Neural cell (in vitro differentiated cells): ENCODE measurements around the gene GRHL1. TPM values are rescaled to one million over a fixed set of nuclear protein-coding genes. Genes with fewer than 3 reads are reported as not detected.

Experiments used
- H2AFZ ChIP-seq: fragments of 200-600, 300-800 bp; sonication (generic), shearing (Covaris generic); 2 replicates; pipeline ENCODE4 v1.6.0; 2014; ENCODE audit warnings: low read depth, mild to moderate bottlenecking, antibody characterized with exemption, low read length, moderate library complexity
- H3F3A ChIP-seq: fragments of 200-600 bp; shearing (Covaris generic); 2 replicates; pipeline ENCODE4 v1.6.1; 2016; ENCODE audit warnings: mild to moderate bottlenecking, moderate library complexity, mixed read lengths, antibody characterized with exemption, low read length; ENCODE audit not compliant: insufficient read depth, poor library complexity, severe bottlenecking
- H3K27ac ChIP-seq: fragments of 200-600, 300-800 bp; sonication (generic), shearing (Covaris generic); 2 replicates; pipeline ENCODE4 v1.5.1; 2014; ENCODE audit warnings: mild to moderate bottlenecking, low read length, moderate library complexity
- H3K27me3 ChIP-seq: fragments of 300-800, 200-600 bp; sonication (generic), shearing (Covaris generic); 2 replicates; pipeline ENCODE4 v1.6.0; 2014; ENCODE audit warnings: mild to moderate bottlenecking, low read depth, low read length, moderate library complexity; ENCODE audit not compliant: insufficient read depth
- H3K36me3 ChIP-seq: fragments of 300-800, 200-600 bp; sonication (generic), shearing (Covaris generic); 2 replicates; pipeline ENCODE4 v1.5.1; 2014; ENCODE audit warnings: mild to moderate bottlenecking, antibody characterized with exemption, low read length, moderate library complexity; ENCODE audit not compliant: insufficient read depth
- H3K4me2 ChIP-seq: fragments of 300-800, 200-600 bp; sonication (generic), shearing (Covaris generic); 2 replicates; pipeline ENCODE4 v1.6.0; 2014; ENCODE audit warnings: mild to moderate bottlenecking, low read length
- H3K4me3 ChIP-seq: fragments of 300-800, 200-600 bp; sonication (generic), shearing (Covaris generic); 2 replicates; pipeline ENCODE4 v1.5.1; 2014; ENCODE audit warnings: mild to moderate bottlenecking, low read length, moderate library complexity
- H3K79me2 ChIP-seq: fragments of 200-600 bp; shearing (Covaris generic); replicated peaks from 2 replicates; pipeline ENCODE4 v1.6.0; 2014; ENCODE audit warnings: mild to moderate bottlenecking, low read length, moderate library complexity; ENCODE audit not compliant: insufficient read depth
- H3K9ac ChIP-seq: fragments of 300-800, 200-600 bp; sonication (generic), shearing (Covaris generic); 2 replicates; pipeline ENCODE4 v1.6.1; 2016; ENCODE audit warnings: mild to moderate bottlenecking, low read length, mixed read lengths
- H3K9me2 ChIP-seq: fragments of 200-600 bp; shearing (Covaris generic); 2 replicates; pipeline ENCODE4 v1.6.1; 2016; ENCODE audit warnings: mild to moderate bottlenecking, low read length, mixed read lengths; ENCODE audit not compliant: insufficient read depth
- H3K9me3 ChIP-seq: fragments of 200-600, 300-800 bp; sonication (generic), shearing (Covaris generic); 2 replicates; pipeline ENCODE4 v1.6.1; 2016; ENCODE audit warnings: mild to moderate bottlenecking, mixed run types, low read length, moderate library complexity, mixed read lengths
- H4K20me1 ChIP-seq: fragments of 200-600 bp; shearing (Covaris generic); 2 replicates; pipeline ENCODE4 v1.6.1; 2016; ENCODE audit warnings: mild to moderate bottlenecking, mixed run types; ENCODE audit not compliant: insufficient read depth
- EP300 ChIP-seq: fragments of 450-650 bp; conservative IDR thresholded peaks from 2 replicates; pipeline ENCODE4 v1.6.1; 2014; ENCODE audit warnings: antibody characterized with exemption, mild to moderate bottlenecking, moderate library complexity; ENCODE audit not compliant: poor library complexity, severe bottlenecking
- EZH2 ChIP-seq: fragments of 200-600, 300-800 bp; shearing (Covaris generic), sonication (generic); IDR thresholded peaks from 2 replicates; pipeline ENCODE4 v1.6.1; 2014; ENCODE audit warnings: antibody characterized with exemption, low read length, borderline replicate concordance, mild to moderate bottlenecking; ENCODE audit not compliant: insufficient read depth, poor library complexity, severe bottlenecking
- MXI1 ChIP-seq: fragments of 450-650 bp; conservative IDR thresholded peaks from 2 replicates; pipeline ENCODE4 v1.6.1; 2014; ENCODE audit warnings: antibody characterized with exemption, mild to moderate bottlenecking; ENCODE audit not compliant: poor library complexity, severe bottlenecking
- POLR2AphosphoS5 ChIP-seq: IDR thresholded peaks from 2 replicates; pipeline ENCODE4 v1.6.1; 2012
- RAD21 ChIP-seq: fragments of 450-650 bp; conservative IDR thresholded peaks from 2 replicates; pipeline ENCODE4 v1.6.1; 2014; ENCODE audit warnings: antibody characterized with exemption, mild to moderate bottlenecking, moderate library complexity
- SMC3 ChIP-seq: fragments of 450-650 bp; conservative IDR thresholded peaks from 2 replicates; pipeline ENCODE4 v1.6.1; 2014; ENCODE audit warnings: antibody characterized with exemption, mild to moderate bottlenecking, moderate library complexity; ENCODE audit not compliant: poor library complexity
- TAF1 ChIP-seq: IDR thresholded peaks from 2 replicates; pipeline ENCODE4 v1.6.1; 2012; ENCODE audit warnings: low read depth
- polyA plus RNA-seq: library from polyadenylated mRNA; depleted of rRNA; stranded (reverse); fragments of >200 nt; gene quantifications from 2 replicates; pipeline ENCODE4 v1.2.3, GENCODE V29; 2014
- TF ChIP-seq, protein P1 (sequence below): IDR thresholded peaks from 2 replicates; pipeline ENCODE4 v1.6.1; 2012; ENCODE audit warnings: borderline replicate concordance
- TF ChIP-seq, protein P2 (sequence below): fragments of 450-650 bp; IDR thresholded peaks from 2 replicates; pipeline ENCODE4 v1.5.1; 2014; ENCODE audit warnings: antibody characterized with exemption, mild to moderate bottlenecking, moderate library complexity; ENCODE audit not compliant: poor library complexity, severe bottlenecking

Gene GRHL1
- polyA plus RNA-seq, 1 donor from 2014 or later: 26.3 TPM

DNA sequence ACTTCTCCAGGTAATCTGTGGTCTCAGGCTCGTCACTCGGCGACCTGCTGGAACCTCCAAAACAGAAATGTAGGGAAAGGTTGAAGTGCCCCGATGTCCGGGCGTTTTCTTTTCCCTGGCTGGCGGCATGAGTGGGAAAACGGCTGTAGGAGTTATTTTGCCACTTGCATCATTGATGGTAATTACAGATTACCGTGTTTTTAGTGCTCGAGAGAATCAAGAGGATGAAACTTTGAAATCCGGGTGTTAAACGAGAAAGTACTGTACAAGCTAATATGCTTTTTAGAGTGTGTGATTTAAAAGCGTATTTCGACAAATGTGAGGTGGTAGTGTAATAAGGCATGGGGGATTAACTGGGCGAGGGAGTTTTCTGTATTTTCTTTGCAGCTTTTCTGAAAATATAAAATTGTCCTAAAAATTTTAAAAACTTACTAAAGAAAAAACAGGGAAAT, 819 bp downstream of the GRHL1 start:
- Histone ChIP-seq H3K9me2 (no peaks in the 10 kb centered on the region), H2AFZ (no peak overlapping the region), H3K9ac (peak overlapping the region; percentile 60)

DNA sequence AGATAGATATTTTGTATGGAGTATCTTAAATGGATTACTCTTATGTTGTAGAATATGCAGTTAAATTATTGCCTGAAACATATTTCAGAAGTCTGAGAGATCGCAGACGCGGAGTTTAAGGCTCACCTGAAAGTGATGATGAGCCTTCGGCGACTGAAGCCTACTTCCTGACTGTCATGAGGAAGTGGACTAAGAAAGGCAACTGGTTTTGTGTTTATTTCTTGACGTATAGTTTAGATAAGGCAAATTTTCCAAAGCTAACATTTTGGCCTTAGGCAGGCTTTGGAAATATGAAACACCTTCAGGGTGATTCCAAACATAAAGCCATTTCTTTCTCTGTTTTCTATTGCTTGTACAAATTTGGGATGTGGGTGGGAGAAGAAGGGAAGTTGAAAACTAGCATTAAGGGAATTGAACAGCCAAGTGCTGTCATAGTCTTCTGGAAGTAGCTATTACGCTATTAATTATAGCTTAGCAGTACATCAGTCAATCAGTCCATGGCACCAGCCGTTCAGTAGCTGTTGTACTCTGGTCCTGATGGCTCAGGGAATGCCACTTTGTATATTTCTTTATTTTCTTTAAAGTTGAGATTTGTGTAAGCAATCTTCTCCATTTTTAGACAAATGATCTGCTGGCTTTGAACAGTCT, 1.5 kb downstream of the GRHL1 start:
- Histone ChIP-seq H3K9ac (peak overlapping the region; percentile 60), H2AFZ (no peak overlapping the region), H3K36me3 (peaks cover 4% of the 10 kb centered on the region), H4K20me1 (no peaks in the 10 kb centered on the region), H3K9me2 (no peaks in the 10 kb centered on the region), H3K79me2 (no peaks in the 10 kb centered on the region), H3K4me3 (peak overlapping the region; percentile 68), H3F3A (no peaks in the 10 kb centered on the region), H3K9me3 (no peaks in the 10 kb centered on the region), H3K27me3 (peaks cover 11% of the 10 kb centered on the region), H3K27ac (no peak overlapping the region), H3K4me2 (peak overlapping the region; percentile 62)
- TF ChIP-seq SMC3: no peak

More for the DNA sequence above, 819 bp downstream of the GRHL1 start:
- H3K4me2 ChIP-seq: peak overlapping the region; percentile 62
- H3K27me3 ChIP-seq: peaks cover 11% of the 10 kb centered on the region
- no peaks in the 10 kb centered on the region for H3K79me2 ChIP-seq
- H4K20me1 ChIP-seq: no peaks in the 10 kb centered on the region
- peaks cover 4% of the 10 kb centered on the region for H3K36me3 ChIP-seq
- TF ChIP-seq EZH2: no peak
- no peak for TF ChIP-seq TAF1
- no peak for TF ChIP-seq SMC3
- no peak for TF ChIP-seq MXI1
- TF ChIP-seq RAD21: no peak
- no peak for TF ChIP-seq EP300
- TF ChIP-seq, protein P1, sequence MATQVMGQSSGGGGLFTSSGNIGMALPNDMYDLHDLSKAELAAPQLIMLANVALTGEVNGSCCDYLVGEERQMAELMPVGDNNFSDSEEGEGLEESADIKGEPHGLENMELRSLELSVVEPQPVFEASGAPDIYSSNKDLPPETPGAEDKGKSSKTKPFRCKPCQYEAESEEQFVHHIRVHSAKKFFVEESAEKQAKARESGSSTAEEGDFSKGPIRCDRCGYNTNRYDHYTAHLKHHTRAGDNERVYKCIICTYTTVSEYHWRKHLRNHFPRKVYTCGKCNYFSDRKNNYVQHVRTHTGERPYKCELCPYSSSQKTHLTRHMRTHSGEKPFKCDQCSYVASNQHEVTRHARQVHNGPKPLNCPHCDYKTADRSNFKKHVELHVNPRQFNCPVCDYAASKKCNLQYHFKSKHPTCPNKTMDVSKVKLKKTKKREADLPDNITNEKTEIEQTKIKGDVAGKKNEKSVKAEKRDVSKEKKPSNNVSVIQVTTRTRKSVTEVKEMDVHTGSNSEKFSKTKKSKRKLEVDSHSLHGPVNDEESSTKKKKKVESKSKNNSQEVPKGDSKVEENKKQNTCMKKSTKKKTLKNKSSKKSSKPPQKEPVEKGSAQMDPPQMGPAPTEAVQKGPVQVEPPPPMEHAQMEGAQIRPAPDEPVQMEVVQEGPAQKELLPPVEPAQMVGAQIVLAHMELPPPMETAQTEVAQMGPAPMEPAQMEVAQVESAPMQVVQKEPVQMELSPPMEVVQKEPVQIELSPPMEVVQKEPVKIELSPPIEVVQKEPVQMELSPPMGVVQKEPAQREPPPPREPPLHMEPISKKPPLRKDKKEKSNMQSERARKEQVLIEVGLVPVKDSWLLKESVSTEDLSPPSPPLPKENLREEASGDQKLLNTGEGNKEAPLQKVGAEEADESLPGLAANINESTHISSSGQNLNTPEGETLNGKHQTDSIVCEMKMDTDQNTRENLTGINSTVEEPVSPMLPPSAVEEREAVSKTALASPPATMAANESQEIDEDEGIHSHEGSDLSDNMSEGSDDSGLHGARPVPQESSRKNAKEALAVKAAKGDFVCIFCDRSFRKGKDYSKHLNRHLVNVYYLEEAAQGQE: no peak
- TF ChIP-seq, protein P2, sequence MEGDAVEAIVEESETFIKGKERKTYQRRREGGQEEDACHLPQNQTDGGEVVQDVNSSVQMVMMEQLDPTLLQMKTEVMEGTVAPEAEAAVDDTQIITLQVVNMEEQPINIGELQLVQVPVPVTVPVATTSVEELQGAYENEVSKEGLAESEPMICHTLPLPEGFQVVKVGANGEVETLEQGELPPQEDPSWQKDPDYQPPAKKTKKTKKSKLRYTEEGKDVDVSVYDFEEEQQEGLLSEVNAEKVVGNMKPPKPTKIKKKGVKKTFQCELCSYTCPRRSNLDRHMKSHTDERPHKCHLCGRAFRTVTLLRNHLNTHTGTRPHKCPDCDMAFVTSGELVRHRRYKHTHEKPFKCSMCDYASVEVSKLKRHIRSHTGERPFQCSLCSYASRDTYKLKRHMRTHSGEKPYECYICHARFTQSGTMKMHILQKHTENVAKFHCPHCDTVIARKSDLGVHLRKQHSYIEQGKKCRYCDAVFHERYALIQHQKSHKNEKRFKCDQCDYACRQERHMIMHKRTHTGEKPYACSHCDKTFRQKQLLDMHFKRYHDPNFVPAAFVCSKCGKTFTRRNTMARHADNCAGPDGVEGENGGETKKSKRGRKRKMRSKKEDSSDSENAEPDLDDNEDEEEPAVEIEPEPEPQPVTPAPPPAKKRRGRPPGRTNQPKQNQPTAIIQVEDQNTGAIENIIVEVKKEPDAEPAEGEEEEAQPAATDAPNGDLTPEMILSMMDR: no peak
- no peak for TF ChIP-seq POLR2AphosphoS5
- no peak overlapping the region for H3K27ac ChIP-seq
- H3K9me3 ChIP-seq: no peaks in the 10 kb centered on the region
- H3K4me3 ChIP-seq: peak overlapping the region; percentile 68
- no peaks in the 10 kb centered on the region for H3F3A ChIP-seq
